B cell (primary cell): ENCODE measurements around the gene MTUS2.

Experiments used
- EZH2 ChIP-seq: IDR thresholded peaks from 2 replicates; pipeline ENCODE4 v1.6.1; 2012; ENCODE audit warnings: borderline replicate concordance, low read depth, mild to moderate bottlenecking, moderate library complexity, low read length; ENCODE audit not compliant: insufficient read depth, poor library complexity, severe bottlenecking
- TF ChIP-seq, protein P1 (sequence below): fragments of 200-600 bp; IDR thresholded peaks from one replicate; pipeline ENCODE4 v1.8.0; 2022; ENCODE audit warnings: antibody characterized with exemption, mild to moderate bottlenecking

GRCh38 chr13:28991764-28992163, 171.6 kb downstream of the MTUS2 start:
- TF ChIP-seq, protein P1, sequence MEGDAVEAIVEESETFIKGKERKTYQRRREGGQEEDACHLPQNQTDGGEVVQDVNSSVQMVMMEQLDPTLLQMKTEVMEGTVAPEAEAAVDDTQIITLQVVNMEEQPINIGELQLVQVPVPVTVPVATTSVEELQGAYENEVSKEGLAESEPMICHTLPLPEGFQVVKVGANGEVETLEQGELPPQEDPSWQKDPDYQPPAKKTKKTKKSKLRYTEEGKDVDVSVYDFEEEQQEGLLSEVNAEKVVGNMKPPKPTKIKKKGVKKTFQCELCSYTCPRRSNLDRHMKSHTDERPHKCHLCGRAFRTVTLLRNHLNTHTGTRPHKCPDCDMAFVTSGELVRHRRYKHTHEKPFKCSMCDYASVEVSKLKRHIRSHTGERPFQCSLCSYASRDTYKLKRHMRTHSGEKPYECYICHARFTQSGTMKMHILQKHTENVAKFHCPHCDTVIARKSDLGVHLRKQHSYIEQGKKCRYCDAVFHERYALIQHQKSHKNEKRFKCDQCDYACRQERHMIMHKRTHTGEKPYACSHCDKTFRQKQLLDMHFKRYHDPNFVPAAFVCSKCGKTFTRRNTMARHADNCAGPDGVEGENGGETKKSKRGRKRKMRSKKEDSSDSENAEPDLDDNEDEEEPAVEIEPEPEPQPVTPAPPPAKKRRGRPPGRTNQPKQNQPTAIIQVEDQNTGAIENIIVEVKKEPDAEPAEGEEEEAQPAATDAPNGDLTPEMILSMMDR = no peak
- TF ChIP-seq EZH2 = no peak
